Fibroblast of lung (primary cell): Measurements from ENCODE around the gene PROK1. TPM values are rescaled to one million over a fixed set of nuclear protein-coding genes. Genes with fewer than 3 reads are reported as not detected.

Source experiments
- DNase-seq, 2 donors: peaks; one replicate each; pipeline versions ENCODE4 v3.0.0 to v3.0.0-alpha.2; 2010; ENCODE audit warnings: low read depth in 2 of 2
- H2AFZ ChIP-seq: 2 replicates; pipeline ENCODE4 v1.5.1; 2012; ENCODE audit warnings: low read length, control low read depth, inconsistent platforms
- H3K27ac ChIP-seq: 2 replicates; pipeline ENCODE4 v1.5.1; 2011; ENCODE audit warnings: low read length, control low read depth; ENCODE audit not compliant: insufficient read depth
- H3K27me3 ChIP-seq: 2 replicates; pipeline ENCODE4 v1.5.1; 2011; ENCODE audit warnings: mild to moderate bottlenecking, low read length; ENCODE audit not compliant: control insufficient read depth, insufficient read depth
- H3K36me3 ChIP-seq: 2 replicates; pipeline ENCODE4 v1.5.1; 2011; ENCODE audit warnings: low read length; ENCODE audit not compliant: control insufficient read depth, insufficient read depth
- H3K4me1 ChIP-seq: 2 replicates; pipeline ENCODE4 v1.5.1; 2011; ENCODE audit warnings: low read length; ENCODE audit not compliant: control insufficient read depth, insufficient read depth; ENCODE audit errors: extremely low read depth
- H3K4me2 ChIP-seq: 2 replicates; pipeline ENCODE4 v1.5.1; 2011; ENCODE audit warnings: low read length, control low read depth; ENCODE audit not compliant: insufficient read depth; ENCODE audit errors: extremely low read depth
- H3K4me3 ChIP-seq, 4 experiments: fragments of 200-600 bp in 1 of 4; sonication (generic) in 1 of 4; replicated peaks in 1 of 4; 2 replicates each; pipeline ENCODE4 v1.5.1; 2011 to 2016; ENCODE audit warnings: low read length in 4 of 4, low read depth in 3 of 4, mild to moderate bottlenecking in 3 of 4, control low read depth in 2 of 4, inconsistent platforms in 1 of 4, mixed read lengths in 1 of 4; ENCODE audit not compliant: insufficient read depth in 1 of 4; ENCODE audit errors: control extremely low read depth in 1 of 4
- H3K79me2 ChIP-seq: 2 replicates; pipeline ENCODE4 v1.5.1; 2012; ENCODE audit warnings: mild to moderate bottlenecking, low read length, inconsistent platforms; ENCODE audit not compliant: control insufficient read depth, insufficient read depth
- H3K9ac ChIP-seq: 2 replicates; pipeline ENCODE4 v1.5.1; 2011; ENCODE audit warnings: mild to moderate bottlenecking, low read length, control low read depth; ENCODE audit not compliant: insufficient read depth
- H3K9me3 ChIP-seq: 2 replicates; pipeline ENCODE4 v1.5.1; 2012; ENCODE audit warnings: low read depth, low read length; ENCODE audit not compliant: control insufficient read depth, insufficient read depth
- H4K20me1 ChIP-seq: 2 replicates; pipeline ENCODE4 v1.5.1; 2011; ENCODE audit warnings: low read length; ENCODE audit not compliant: control insufficient read depth, insufficient read depth; ENCODE audit errors: extremely low read depth
- CTCF ChIP-seq, 2 donors: IDR thresholded peaks in 1 of 2; conservative IDR thresholded peaks in 1 of 2; 1 replicate in 1 of 2; 2 replicates in 1 of 2; pipeline ENCODE4 v1.5.1; 2011 to 2012; ENCODE audit warnings: low read length in 2 of 2, control low read depth in 1 of 2, inconsistent platforms in 1 of 2, low read depth in 1 of 2, mild to moderate bottlenecking in 1 of 2
- EZH2 ChIP-seq: IDR thresholded peaks from 2 replicates; pipeline ENCODE4 v1.5.1; 2012; ENCODE audit warnings: low read length, control low read depth, mild to moderate bottlenecking; ENCODE audit errors: missing control alignments
- polyA plus RNA-seq, 2 donors: library from polyadenylated mRNA; depleted of rRNA in 1 of 2; stranded (reverse) in 1 of 2; unstranded in 1 of 2; fragments of >200 nt; gene quantifications; 2 replicates each; pipeline ENCODE4 v1.2.1, GENCODE V29; 2011 to 2012; ENCODE audit warnings: missing spikeins in 1 of 2
- total RNA-seq: library from RNA; depleted of rRNA; stranded (reverse); fragments of >200 nt; gene quantifications from 2 replicates; pipeline ENCODE4 v1.2.1, GENCODE V29; 2014

PROK1 gene
- total and polyA plus RNA-seq, 2 donors (not counting 1 experiment from before 2014, with no cell fraction given), result not detected

GRCh38 chr1:110490791-110491451 lies 40.0 kb downstream of the PROK1 start:
- DNase-seq, result no peak
- H3K36me3 ChIP-seq, result no peaks in the 10 kb centered on the region
- no peak overlapping the region for H3K4me2 ChIP-seq
- H3K27me3 ChIP-seq, result peaks cover 8% of the 10 kb centered on the region
- no peaks in the 10 kb centered on the region for H3K79me2 ChIP-seq
- H3K9me3 ChIP-seq, result no peaks in the 10 kb centered on the region
- no peaks in the 10 kb centered on the region for H4K20me1 ChIP-seq
- no peak overlapping the region for H3K9ac ChIP-seq
- no peak overlapping the region for H3K4me3 ChIP-seq
- H2AFZ ChIP-seq, result no peak overlapping the region
- TF ChIP-seq CTCF (conservative IDR thresholded peaks at IDR 0.05 in 1 of 2, IDR thresholded peaks at IDR 0.05 in 1 of 2; ENCODE audit: low read depth in 1 of 2, low read length in 2 of 2) (no peak), EZH2 (no peak)
- no peaks in the 10 kb centered on the region for H3K4me1 ChIP-seq
- no peak overlapping the region for H3K27ac ChIP-seq

GRCh38 chr1:110492573-110492972 lies 41.6 kb downstream of the PROK1 start:
- H3K4me3 ChIP-seq, result no peak overlapping the region

GRCh38 chr1:110493059-110493699 lies 42.2 kb downstream of the PROK1 start:
- Histone ChIP-seq H4K20me1 (no peaks in the 10 kb centered on the region), H3K9ac (no peak overlapping the region), H2AFZ (no peak overlapping the region), H3K27ac (no peak overlapping the region), H3K9me3 (no peaks in the 10 kb centered on the region), H3K79me2 (no peaks in the 10 kb centered on the region), H3K27me3 (peaks cover 8% of the 10 kb centered on the region), H3K36me3 (no peaks in the 10 kb centered on the region), H3K4me2 (no peak overlapping the region), H3K4me3 (no peak overlapping the region), H3K4me1 (no peaks in the 10 kb centered on the region)
- no peak for TF ChIP-seq CTCF (conservative IDR thresholded peaks at IDR 0.05 in 1 of 2, IDR thresholded peaks at IDR 0.05 in 1 of 2; ENCODE audit: low read depth in 1 of 2, low read length in 2 of 2)
- TF ChIP-seq EZH2, result no peak
- no peak for DNase-seq

More at GRCh38 chr1:110492573-110492972, 41.6 kb downstream of the PROK1 start:
- no peak overlapping the region for H2AFZ ChIP-seq
- H4K20me1 ChIP-seq, result no peaks in the 10 kb centered on the region
- no peak overlapping the region for H3K27ac ChIP-seq
- no peak overlapping the region for H3K4me2 ChIP-seq
- H3K79me2 ChIP-seq, result no peaks in the 10 kb centered on the region
- TF ChIP-seq CTCF (conservative IDR thresholded peaks at IDR 0.05 in 1 of 2, IDR thresholded peaks at IDR 0.05 in 1 of 2; ENCODE audit: low read depth in 1 of 2, low read length in 2 of 2) (no peak), EZH2 (no peak)
- no peaks in the 10 kb centered on the region for H3K36me3 ChIP-seq
- no peaks in the 10 kb centered on the region for H3K9me3 ChIP-seq
- H3K27me3 ChIP-seq, result peaks cover 8% of the 10 kb centered on the region
- no peak overlapping the region for H3K9ac ChIP-seq
- no peak for DNase-seq
- no peaks in the 10 kb centered on the region for H3K4me1 ChIP-seq
